Coronary artery (tissue), 2 donors: Measurements from ENCODE around the gene SEC14L1.
A peak's percentile ranks its signal among the peaks of the same experiment; 100 is the strongest.

Experiments
- DNase-seq: peaks from one replicate; pipeline ENCODE4 v3.0.0-alpha.2; 2017; ENCODE audit warnings: low spot score
- H3K27ac ChIP-seq, 2 donors: fragments of 200-600 bp; sonication (generic); one replicate each; pipeline ENCODE4 v1.5.1; 2016 to 2019
- H3K4me3 ChIP-seq: fragments of 200-600 bp; sonication (generic); 2 replicates; pipeline ENCODE4 v1.5.1; 2016; ENCODE audit warnings: mild to moderate bottlenecking, moderate library complexity
- TF ChIP-seq, protein P1 (sequence below): fragments of 200-600 bp; sonication (generic); IDR thresholded peaks from one replicate; pipeline ENCODE4 v1.5.1; 2019; ENCODE audit warnings: antibody characterized with exemption

The SEC14L1 gene

DNA sequence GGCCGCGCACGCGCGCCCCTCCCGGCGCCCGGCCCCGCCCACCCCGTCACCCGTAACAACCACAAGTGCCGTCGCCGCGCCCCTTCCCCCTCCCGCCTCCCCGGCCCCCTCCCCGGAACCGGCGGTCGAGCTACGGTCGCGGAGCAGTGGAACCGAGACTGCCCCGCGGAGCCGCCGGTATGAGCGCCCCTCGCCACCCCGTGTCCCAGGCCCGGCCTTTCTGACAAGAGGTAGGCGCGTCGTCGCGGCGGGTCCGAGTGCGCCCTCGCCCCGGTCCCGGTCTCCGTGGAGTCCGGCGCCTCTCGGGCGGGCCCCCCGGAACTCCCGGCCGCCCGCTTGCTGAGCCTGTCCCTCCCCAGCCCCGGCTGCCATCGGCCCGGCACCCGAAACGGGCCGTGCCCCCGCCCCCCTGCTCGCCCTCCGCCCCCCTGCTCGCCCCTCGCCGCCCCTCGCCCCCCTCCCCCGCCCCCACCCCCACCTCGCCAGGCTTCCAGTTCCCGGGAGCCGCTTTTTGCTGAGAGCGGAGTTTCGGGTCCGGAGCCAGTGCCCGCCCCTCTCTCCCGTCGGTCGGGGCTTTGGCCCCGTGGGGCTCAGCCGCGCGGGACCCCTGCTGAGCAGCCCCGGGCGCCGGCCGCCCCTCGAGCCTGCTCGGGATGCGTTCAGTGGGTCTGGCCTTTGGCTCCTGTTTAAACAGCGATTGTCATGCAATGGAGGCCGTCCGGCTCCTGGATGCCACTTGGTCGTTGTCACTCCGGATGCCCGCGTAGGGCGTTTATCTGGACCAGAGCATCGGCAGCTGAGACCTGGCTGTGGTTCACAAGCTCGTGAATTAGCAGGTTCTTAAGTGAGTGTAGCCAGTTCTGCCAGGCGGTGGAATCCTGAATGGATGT lies at the start of gene SEC14L1:
Gene SEC14L1 (plus strand): TSS at position 92 of the 890 bp plus-strand sequence. CDS start 2,628 bp downstream, outside the sequence.
- TF ChIP-seq, protein P1, sequence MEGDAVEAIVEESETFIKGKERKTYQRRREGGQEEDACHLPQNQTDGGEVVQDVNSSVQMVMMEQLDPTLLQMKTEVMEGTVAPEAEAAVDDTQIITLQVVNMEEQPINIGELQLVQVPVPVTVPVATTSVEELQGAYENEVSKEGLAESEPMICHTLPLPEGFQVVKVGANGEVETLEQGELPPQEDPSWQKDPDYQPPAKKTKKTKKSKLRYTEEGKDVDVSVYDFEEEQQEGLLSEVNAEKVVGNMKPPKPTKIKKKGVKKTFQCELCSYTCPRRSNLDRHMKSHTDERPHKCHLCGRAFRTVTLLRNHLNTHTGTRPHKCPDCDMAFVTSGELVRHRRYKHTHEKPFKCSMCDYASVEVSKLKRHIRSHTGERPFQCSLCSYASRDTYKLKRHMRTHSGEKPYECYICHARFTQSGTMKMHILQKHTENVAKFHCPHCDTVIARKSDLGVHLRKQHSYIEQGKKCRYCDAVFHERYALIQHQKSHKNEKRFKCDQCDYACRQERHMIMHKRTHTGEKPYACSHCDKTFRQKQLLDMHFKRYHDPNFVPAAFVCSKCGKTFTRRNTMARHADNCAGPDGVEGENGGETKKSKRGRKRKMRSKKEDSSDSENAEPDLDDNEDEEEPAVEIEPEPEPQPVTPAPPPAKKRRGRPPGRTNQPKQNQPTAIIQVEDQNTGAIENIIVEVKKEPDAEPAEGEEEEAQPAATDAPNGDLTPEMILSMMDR = no peak
- peak; percentile 82 for DNase-seq
- H3K27ac ChIP-seq = peak within 1 kb of the TSS; percentile 94 to 97

DNA sequence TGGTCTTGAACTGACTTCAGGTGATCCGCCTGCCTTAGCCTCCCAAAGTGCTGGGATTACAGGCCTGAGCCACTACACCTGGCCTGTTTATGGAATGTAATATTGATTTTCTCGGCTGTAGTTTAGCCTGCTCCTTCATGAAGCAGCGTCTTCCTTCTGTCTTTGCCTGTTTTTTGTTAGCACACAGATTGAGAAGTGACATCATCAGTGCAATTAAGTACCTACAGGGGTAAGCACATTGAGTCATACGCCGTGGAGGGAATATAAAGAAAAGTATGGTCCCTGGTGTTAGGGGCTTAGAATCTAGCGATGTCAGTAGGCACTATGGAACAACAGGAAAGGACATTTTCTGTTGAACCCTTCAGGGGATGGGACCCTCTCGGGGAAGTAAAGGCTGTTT lies 48.7 kb upstream of the SEC14L1 start:
- Histone ChIP-seq H3K4me3 (no peak overlapping the region), H3K27ac (no peak overlapping the region)
- DNase-seq = no peak
- TF ChIP-seq, protein P1 = no peak

More for the DNA sequence above, at the start of gene SEC14L1:
- H3K4me3 ChIP-seq = peak within 1 kb of the TSS; percentile 82

- H3K4me3 ChIP-seq = no peak overlapping the region
- no peak overlapping the region for H3K27ac ChIP-seq
- TF ChIP-seq, protein P1 = no peak
- DNase-seq = no peak
These were observed 45.3 kb upstream of the SEC14L1 start for GRCh38 chr17:77095461-77095860.

DNA sequence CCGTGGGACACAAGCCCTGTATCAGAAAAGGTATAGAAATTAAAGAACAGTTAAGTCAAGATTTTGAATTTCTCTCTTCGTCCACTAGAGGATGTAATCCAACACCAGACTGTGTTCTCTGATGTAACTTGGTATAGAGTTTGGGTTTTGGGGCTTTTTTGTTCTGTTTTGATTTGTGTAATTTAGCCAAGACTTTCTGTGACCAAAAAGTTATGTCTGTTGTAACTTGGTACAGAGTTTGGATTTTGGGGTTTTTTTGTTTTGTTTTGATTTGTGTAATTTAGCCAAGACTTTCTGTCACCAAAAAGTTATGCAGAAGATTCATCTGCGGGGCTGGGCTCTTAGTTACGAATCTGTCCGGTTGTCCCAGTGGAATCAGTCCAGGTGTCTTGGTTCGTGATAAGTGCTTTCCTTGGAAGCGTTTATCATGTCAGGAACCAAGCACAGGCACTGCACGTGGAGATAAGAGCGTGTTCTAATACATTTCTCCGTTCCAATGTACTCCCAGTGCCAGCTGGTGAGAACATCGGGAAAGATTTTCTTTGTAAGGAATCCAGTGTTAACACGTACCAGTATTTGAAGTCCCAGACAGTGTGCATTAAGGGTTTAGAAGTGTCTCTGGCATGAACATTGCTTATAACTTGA lies 44.1 kb upstream of the SEC14L1 start:
- H3K27ac ChIP-seq = peak overlapping the region; percentile 60 to 68
- no peak overlapping the region for H3K4me3 ChIP-seq
- TF ChIP-seq, protein P1 = peak; percentile 64
- DNase-seq = no peak

- DNase-seq = no peak
- TF ChIP-seq, protein P1 = no peak
- H3K4me3 ChIP-seq = no peak overlapping the region
- H3K27ac ChIP-seq = peak overlapping the region; percentile 60 to 68
These were observed 43.1 kb upstream of the SEC14L1 start for GRCh38 chr17:77097631-77098180.

DNA sequence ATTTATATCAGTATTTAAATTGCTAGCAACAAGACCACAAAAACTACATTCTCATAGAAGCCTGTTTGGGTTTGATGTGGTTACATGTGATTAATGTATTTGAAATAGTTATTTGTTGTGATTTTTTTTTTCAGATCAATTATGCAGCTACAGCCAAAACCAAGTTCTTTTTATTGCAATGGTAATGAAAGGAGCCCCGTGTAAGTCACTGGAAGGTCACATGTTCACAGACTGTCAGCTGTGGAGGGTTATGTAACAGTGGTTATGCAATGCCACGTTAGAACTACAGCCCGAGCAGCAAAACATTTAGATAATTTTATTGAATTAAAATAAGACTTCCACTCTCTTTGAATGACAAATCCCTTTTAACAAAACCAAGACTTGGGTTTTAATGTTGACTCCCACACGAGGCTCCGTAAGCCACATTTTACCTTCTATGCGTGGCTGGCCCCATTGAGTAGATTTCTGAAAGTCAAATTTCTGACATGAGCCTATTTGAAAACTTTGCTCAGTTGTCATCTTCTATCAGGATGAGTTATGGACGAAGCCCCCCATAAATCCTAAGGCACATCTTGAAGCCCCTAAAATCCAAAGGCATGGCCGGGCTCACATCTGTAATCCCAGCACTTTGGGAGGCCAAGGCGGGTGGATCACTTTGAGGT lies 41.8 kb upstream of the SEC14L1 start:
- TF ChIP-seq, protein P1 = no peak
- Histone ChIP-seq H3K4me3 (no peak overlapping the region), H3K27ac (peak overlapping the region; percentile 44 to 84)
- no peak for DNase-seq
